HG03469 (cell line): ENCODE results near the gene HSPA12A.

Source experiments
- ATAC-seq: cut with Tn5 transposase; IDR thresholded peaks from one replicate; pipeline ENCODE4 v1.9.1; 2021; ENCODE audit warnings: mild to moderate bottlenecking, moderate library complexity, moderate number of reproducible peaks; ENCODE audit not compliant: unreplicated experiment

The HSPA12A gene

GRCh38 chr10:116636385-116636784, 106.0 kb downstream of the HSPA12A start:
- no peak for ATAC-seq

- no peak for ATAC-seq
Observed at GRCh38 chr10:116634126-116634975, 108.0 kb downstream of the HSPA12A start.

- ATAC-seq, result no peak
Observed at GRCh38 chr10:116633216-116633600, 109.2 kb downstream of the HSPA12A start.

- ATAC-seq, result no peak
Observed at GRCh38 chr10:116632596-116633215, 109.7 kb downstream of the HSPA12A start.

- ATAC-seq, result no peak
Observed at GRCh38 chr10:116631871-116632295, 110.5 kb downstream of the HSPA12A start.

- no peak for ATAC-seq
Observed at GRCh38 chr10:116630020-116630419, 112.3 kb downstream of the HSPA12A start.

- no peak for ATAC-seq
Observed at GRCh38 chr10:116629340-116629739, 113.0 kb downstream of the HSPA12A start.

GRCh38 chr10:116627386-116627933, 114.9 kb downstream of the HSPA12A start:
- ATAC-seq, result no peak

GRCh38 chr10:116626815-116627214, 115.6 kb downstream of the HSPA12A start:
- no peak for ATAC-seq

GRCh38 chr10:116625845-116626244, 116.5 kb downstream of the HSPA12A start:
- ATAC-seq, result no peak

- no peak for ATAC-seq
Observed at GRCh38 chr10:116621934-116622655, 120.3 kb downstream of the HSPA12A start.

- no peak for ATAC-seq
Observed at GRCh38 chr10:116621476-116621875, 120.9 kb downstream of the HSPA12A start.
